GM23338 (cell line): ENCODE results near the gene SLC39A5. TPM values are rescaled to one million over a fixed set of nuclear protein-coding genes. Genes with fewer than 3 reads are reported as not detected.
A peak's percentile ranks its signal among the peaks of the same experiment; 100 is the strongest.

Source experiments
- ATAC-seq: fragments of 200-7000 bp; cut with Tn5 transposase; 3 replicates; pipeline ENCODE4 v1.9.1; 2020
- DNase-seq: peaks from one replicate; pipeline ENCODE4 v3.0.0-alpha.2; 2015; ENCODE audit warnings: low spot score
- H2AFZ ChIP-seq: fragments of 200-600 bp; sonication (generic); 2 replicates; pipeline ENCODE4 v1.8.0; 2016; ENCODE audit warnings: antibody characterized with exemption, mild to moderate bottlenecking, moderate library complexity
- H3F3A ChIP-seq: fragments of 200-600 bp; sonication (generic); replicated peaks from 2 replicates; pipeline ENCODE4 v1.8.0; 2017; ENCODE audit warnings: antibody characterized with exemption, mixed run types, low read depth
- H3K27ac ChIP-seq: fragments of 200-600 bp; sonication (generic); 2 replicates; pipeline ENCODE4 v1.6.1; 2016; ENCODE audit warnings: low read depth
- H3K27me3 ChIP-seq: fragments of 200-600 bp; sonication (generic); 2 replicates; pipeline ENCODE4 v1.8.0; 2016; ENCODE audit warnings: mild to moderate bottlenecking, mixed run types, moderate library complexity; ENCODE audit not compliant: insufficient read depth
- H3K36me3 ChIP-seq: fragments of 200-600 bp; sonication (generic); 2 replicates; pipeline ENCODE4 v1.8.0; 2016; ENCODE audit warnings: mild to moderate bottlenecking; ENCODE audit not compliant: insufficient read depth
- H3K4me1 ChIP-seq: fragments of 200-600 bp; sonication (generic); 2 replicates; pipeline ENCODE4 v1.8.0; 2016; ENCODE audit warnings: mild to moderate bottlenecking, moderate library complexity; ENCODE audit not compliant: insufficient read depth
- H3K4me2 ChIP-seq: fragments of 200-600 bp; sonication (generic); 2 replicates; pipeline ENCODE4 v1.7.1; 2017; ENCODE audit warnings: mixed run types
- H3K4me3 ChIP-seq: fragments of 200-600 bp; sonication (generic); 2 replicates; pipeline ENCODE4 v1.6.1; 2016; ENCODE audit warnings: mixed run types
- H3K79me2 ChIP-seq: fragments of 200-600 bp; sonication (generic); replicated peaks from 2 replicates; pipeline ENCODE4 v1.8.0; 2017; ENCODE audit warnings: mild to moderate bottlenecking; ENCODE audit not compliant: insufficient read depth
- H3K9me2 ChIP-seq: fragments of 200-600 bp; sonication (generic); 2 replicates; pipeline ENCODE4 v1.8.0; 2017; ENCODE audit not compliant: insufficient read depth
- H4K20me1 ChIP-seq: fragments of 200-600 bp; sonication (generic); replicated peaks from 2 replicates; pipeline ENCODE4 v1.8.0; 2017; ENCODE audit warnings: mild to moderate bottlenecking; ENCODE audit not compliant: insufficient read depth
- H3K27ac Mint-ChIP-seq: 2 replicates; pipeline ENCODE4 v1.8.0; 2020; ENCODE audit warnings: inconsistent platforms, mild to moderate bottlenecking, moderate library complexity, mixed read lengths
- H3K27me3 Mint-ChIP-seq: 3 replicates; pipeline ENCODE4 v1.8.0; 2022; ENCODE audit warnings: low read depth, mild to moderate bottlenecking, moderate library complexity, mixed read lengths, inconsistent platforms; ENCODE audit not compliant: insufficient read depth, poor library complexity
- H3K36me3 Mint-ChIP-seq: 3 replicates; pipeline ENCODE4 v1.8.0; 2021; ENCODE audit warnings: low read depth, mild to moderate bottlenecking, inconsistent platforms, moderate library complexity, mixed read lengths
- H3K4me1 Mint-ChIP-seq: 3 replicates; pipeline ENCODE4 v1.8.0; 2020; ENCODE audit warnings: mild to moderate bottlenecking, inconsistent platforms, mixed read lengths
- H3K4me3 Mint-ChIP-seq: 3 replicates; pipeline ENCODE4 v1.8.0; 2021; ENCODE audit warnings: moderate library complexity, mild to moderate bottlenecking, inconsistent platforms, mixed read lengths
- H3K9me3 Mint-ChIP-seq: 3 replicates; pipeline ENCODE4 v1.8.0; 2020; ENCODE audit warnings: moderate library complexity, mild to moderate bottlenecking, inconsistent platforms, mixed read lengths
- CREB1 ChIP-seq: fragments of 250-450 bp; sonication (Bioruptor Pico); IDR thresholded peaks from 2 replicates; pipeline ENCODE4 v1.5.0; 2020; ENCODE audit warnings: low read depth, mild to moderate bottlenecking, moderate library complexity
- EZH2phosphoT487 ChIP-seq: fragments of 200-600 bp; sonication (generic); IDR thresholded peaks from one replicate; pipeline ENCODE4 v1.8.1; 2018; ENCODE audit warnings: antibody characterized with exemption; ENCODE audit not compliant: unreplicated experiment
- NANOG ChIP-seq: IDR thresholded peaks from 2 replicates; pipeline ENCODE4 v1.6.1; 2016; ENCODE audit warnings: antibody characterized with exemption, borderline replicate concordance
- ZNF331 ChIP-seq: fragments of 250-450 bp; sonication (Bioruptor Pico); IDR thresholded peaks from 2 replicates; pipeline ENCODE4 v1.5.0; 2020; ENCODE audit warnings: low read depth, mild to moderate bottlenecking, moderate library complexity
- polyA plus RNA-seq: library from polyadenylated mRNA; unstranded; fragments of >200 nt; fragmentation: Nextera tagmentation; extraction: Ambion mirVana; gene quantifications from 2 replicates; pipeline ENCODE4 v1.2.1, GENCODE V29; 2016
- total RNA-seq: library from RNA; depleted of rRNA; stranded (reverse); fragments of >200 nt; shearing (Covaris generic); gene quantifications from 2 replicates; pipeline ENCODE4 v1.2.3, GENCODE V29; 2014
- TF ChIP-seq, protein P1 (sequence below): fragments of 250-450 bp; sonication (Bioruptor Pico); IDR thresholded peaks from 2 replicates; pipeline ENCODE4 v1.5.0; 2020; ENCODE audit warnings: mild to moderate bottlenecking, moderate library complexity
- TF ChIP-seq, protein P2 (sequence below), 2 experiments: fragments of 200-600 bp in 1 of 2; sonication (generic) in 1 of 2; conservative IDR thresholded peaks; 2 replicates each; pipeline versions ENCODE4 v1.5.1 to v1.6.1; 2016 to 2017; ENCODE audit warnings: antibody characterized with exemption in 2 of 2, low read depth in 2 of 2, mild to moderate bottlenecking in 2 of 2, moderate library complexity in 1 of 2

Gene SLC39A5
- total and polyA plus RNA-seq, 2 experiments from 2014 or later, result 0.29 to 0.59 TPM

DNA sequence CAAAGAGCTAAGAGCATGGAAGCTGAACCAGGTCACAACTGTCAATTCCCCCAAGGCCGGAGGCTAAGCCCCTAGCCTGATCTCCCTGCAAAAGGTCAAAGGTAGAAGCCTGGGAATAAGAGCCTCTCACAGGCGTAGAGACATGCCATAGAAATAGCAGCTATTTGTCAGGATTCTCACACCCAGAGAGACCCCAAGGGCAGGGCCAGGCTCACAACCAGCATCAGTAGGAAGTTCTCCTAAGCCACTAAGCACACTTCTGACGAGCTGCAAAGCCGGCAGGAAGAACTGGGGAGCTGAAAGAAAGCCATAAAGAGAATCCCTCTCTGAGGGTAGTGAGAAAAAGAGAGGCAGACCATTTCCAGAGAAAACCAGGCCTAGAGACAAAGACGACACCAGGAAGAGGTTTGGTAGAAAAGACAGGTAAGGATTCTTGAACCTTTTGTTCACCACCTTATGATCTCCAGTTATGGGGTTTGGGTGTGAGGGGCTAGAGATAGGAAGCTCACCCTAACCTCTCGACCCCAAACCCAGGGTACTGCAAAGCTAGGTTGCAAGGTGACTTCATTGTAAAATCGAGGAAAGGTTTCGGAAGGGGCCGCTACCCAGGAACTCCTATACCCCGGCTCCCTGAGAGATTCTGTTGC, 41.6 kb upstream of the SLC39A5 start (continued):
- TF ChIP-seq, protein P1, sequence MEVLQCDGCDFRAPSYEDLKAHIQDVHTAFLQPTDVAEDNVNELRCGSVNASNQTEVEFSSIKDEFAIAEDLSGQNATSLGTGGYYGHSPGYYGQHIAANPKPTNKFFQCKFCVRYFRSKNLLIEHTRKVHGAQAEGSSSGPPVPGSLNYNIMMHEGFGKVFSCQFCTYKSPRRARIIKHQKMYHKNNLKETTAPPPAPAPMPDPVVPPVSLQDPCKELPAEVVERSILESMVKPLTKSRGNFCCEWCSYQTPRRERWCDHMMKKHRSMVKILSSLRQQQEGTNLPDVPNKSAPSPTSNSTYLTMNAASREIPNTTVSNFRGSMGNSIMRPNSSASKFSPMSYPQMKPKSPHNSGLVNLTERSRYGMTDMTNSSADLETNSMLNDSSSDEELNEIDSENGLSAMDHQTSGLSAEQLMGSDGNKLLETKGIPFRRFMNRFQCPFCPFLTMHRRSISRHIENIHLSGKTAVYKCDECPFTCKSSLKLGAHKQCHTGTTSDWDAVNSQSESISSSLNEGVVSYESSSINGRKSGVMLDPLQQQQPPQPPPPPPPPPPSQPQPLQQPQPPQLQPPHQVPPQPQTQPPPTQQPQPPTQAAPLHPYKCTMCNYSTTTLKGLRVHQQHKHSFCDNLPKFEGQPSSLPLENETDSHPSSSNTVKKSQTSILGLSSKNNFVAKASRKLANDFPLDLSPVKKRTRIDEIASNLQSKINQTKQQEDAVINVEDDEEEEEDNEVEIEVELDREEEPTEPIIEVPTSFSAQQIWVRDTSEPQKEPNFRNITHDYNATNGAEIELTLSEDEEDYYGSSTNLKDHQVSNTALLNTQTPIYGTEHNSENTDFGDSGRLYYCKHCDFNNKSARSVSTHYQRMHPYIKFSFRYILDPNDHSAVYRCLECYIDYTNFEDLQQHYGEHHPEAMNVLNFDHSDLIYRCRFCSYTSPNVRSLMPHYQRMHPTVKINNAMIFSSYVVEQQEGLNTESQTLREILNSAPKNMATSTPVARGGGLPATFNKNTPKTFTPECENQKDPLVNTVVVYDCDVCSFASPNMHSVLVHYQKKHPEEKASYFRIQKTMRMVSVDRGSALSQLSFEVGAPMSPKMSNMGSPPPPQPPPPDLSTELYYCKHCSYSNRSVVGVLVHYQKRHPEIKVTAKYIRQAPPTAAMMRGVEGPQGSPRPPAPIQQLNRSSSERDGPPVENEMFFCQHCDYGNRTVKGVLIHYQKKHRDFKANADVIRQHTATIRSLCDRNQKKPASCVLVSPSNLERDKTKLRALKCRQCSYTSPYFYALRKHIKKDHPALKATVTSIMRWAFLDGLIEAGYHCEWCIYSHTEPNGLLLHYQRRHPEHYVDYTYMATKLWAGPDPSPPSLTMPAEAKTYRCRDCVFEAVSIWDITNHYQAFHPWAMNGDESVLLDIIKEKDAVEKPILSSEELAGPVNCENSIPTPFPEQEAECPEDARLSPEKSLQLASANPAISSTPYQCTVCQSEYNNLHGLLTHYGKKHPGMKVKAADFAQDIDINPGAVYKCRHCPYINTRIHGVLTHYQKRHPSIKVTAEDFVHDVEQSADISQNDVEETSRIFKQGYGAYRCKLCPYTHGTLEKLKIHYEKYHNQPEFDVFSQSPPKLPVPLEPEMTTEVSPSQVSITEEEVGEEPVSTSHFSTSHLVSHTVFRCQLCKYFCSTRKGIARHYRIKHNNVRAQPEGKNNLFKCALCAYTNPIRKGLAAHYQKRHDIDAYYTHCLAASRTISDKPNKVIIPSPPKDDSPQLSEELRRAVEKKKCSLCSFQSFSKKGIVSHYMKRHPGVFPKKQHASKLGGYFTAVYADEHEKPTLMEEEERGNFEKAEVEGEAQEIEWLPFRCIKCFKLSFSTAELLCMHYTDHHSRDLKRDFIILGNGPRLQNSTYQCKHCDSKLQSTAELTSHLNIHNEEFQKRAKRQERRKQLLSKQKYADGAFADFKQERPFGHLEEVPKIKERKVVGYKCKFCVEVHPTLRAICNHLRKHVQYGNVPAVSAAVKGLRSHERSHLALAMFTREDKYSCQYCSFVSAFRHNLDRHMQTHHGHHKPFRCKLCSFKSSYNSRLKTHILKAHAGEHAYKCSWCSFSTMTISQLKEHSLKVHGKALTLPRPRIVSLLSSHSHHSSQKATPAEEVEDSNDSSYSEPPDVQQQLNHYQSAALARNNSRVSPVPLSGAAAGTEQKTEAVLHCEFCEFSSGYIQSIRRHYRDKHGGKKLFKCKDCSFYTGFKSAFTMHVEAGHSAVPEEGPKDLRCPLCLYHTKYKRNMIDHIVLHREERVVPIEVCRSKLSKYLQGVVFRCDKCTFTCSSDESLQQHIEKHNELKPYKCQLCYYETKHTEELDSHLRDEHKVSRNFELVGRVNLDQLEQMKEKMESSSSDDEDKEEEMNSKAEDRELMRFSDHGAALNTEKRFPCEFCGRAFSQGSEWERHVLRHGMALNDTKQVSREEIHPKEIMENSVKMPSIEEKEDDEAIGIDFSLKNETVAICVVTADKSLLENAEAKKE (CRISPR knock-in tag), result no peak
- TF ChIP-seq, protein P2, sequence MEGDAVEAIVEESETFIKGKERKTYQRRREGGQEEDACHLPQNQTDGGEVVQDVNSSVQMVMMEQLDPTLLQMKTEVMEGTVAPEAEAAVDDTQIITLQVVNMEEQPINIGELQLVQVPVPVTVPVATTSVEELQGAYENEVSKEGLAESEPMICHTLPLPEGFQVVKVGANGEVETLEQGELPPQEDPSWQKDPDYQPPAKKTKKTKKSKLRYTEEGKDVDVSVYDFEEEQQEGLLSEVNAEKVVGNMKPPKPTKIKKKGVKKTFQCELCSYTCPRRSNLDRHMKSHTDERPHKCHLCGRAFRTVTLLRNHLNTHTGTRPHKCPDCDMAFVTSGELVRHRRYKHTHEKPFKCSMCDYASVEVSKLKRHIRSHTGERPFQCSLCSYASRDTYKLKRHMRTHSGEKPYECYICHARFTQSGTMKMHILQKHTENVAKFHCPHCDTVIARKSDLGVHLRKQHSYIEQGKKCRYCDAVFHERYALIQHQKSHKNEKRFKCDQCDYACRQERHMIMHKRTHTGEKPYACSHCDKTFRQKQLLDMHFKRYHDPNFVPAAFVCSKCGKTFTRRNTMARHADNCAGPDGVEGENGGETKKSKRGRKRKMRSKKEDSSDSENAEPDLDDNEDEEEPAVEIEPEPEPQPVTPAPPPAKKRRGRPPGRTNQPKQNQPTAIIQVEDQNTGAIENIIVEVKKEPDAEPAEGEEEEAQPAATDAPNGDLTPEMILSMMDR (conservative IDR thresholded peaks at IDR 0.05; ENCODE audit: low read depth in 2 of 2), result no peak
- no peak for TF ChIP-seq EZH2phosphoT487

DNA sequence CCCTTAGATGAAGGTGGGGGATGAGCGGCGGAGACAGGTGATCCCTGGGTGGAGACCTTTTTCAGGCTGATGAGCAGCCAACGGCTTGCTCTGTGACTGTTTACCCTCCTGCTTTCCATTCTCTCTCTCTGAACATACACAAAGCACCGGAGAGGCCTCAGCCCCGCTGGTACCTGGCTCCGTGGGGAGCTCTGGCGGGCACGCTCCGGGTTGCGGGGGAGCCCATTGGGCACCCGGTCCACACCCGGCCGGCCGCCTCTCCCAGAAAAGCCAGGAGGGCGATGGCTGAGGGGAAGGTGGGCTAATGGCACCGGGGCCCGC, 41.1 kb upstream of the SLC39A5 start:
- Mint-ChIP-seq H3K4me3 (peak overlapping the region; percentile 84), H3K27ac (peak overlapping the region; percentile 93), H3K27me3 (peaks cover 15% of the 10 kb centered on the region), H3K9me3 (peaks cover 6% of the 10 kb centered on the region; the same call in 2 of the 3 replicates), H3K36me3 (peaks cover 56% of the 10 kb centered on the region), H3K4me1 (peaks cover 29% of the 10 kb centered on the region)
- H3K4me1 ChIP-seq, result peaks cover 12% of the 10 kb centered on the region
- H3K36me3 ChIP-seq, result peaks cover 28% of the 10 kb centered on the region
- H3K79me2 ChIP-seq, result peaks cover 35% of the 10 kb centered on the region
- no peak for DNase-seq
- H3F3A ChIP-seq, result peaks cover 23% of the 10 kb centered on the region; the same call in 1 of the 2 replicates
- H2AFZ ChIP-seq, result 0 out of 2 replicates have a peak overlapping the region, but pooled peaks have one; percentile 57
- peak overlapping the region; percentile 100 for H3K4me3 ChIP-seq
- ATAC-seq, result peak; percentile 9
- TF ChIP-seq ZNF331 (no peak), CREB1 (CRISPR knock-in tag) (no peak), NANOG (no peak)
- H3K27me3 ChIP-seq, result no peaks in the 10 kb centered on the region
- H4K20me1 ChIP-seq, result peaks cover 19% of the 10 kb centered on the region
- peak overlapping the region; percentile 93 for H3K27ac ChIP-seq
- H3K9me2 ChIP-seq, result no peaks in the 10 kb centered on the region
- peak overlapping the region; percentile 97 for H3K4me2 ChIP-seq
